K562 (cell line): ENCODE results near the gene TREM1. TPM values are rescaled to one million over a fixed set of nuclear protein-coding genes. Genes with fewer than 3 reads are reported as not detected.

Experiments used
- ARHGAP35 ChIP-seq: fragments of 450-650 bp; IDR thresholded peaks from 2 replicates; pipeline ENCODE4 v1.6.1; 2018; ENCODE audit not compliant: partially characterized antibody
- BHLHE40 ChIP-seq: IDR thresholded peaks from 2 replicates; pipeline ENCODE4 v1.6.1; 2011; ENCODE audit warnings: low read length, improper control_type of control experiment
- CCAR2 ChIP-seq: fragments of 200-400 bp; formaldehyde crosslinking; IDR thresholded peaks from 2 replicates; pipeline ENCODE4 v1.6.1; 2017; ENCODE audit warnings: mild to moderate bottlenecking, low read depth, low read length
- ELF2 ChIP-seq: fragments of 250-450 bp; sonication (Bioruptor Pico); IDR thresholded peaks from 2 replicates; pipeline ENCODE4 v1.5.0; 2021; ENCODE audit warnings: mild to moderate bottlenecking
- GATAD2A ChIP-seq: fragments of 450-650 bp; IDR thresholded peaks from 2 replicates; pipeline ENCODE4 v1.6.1; 2017
- GTF2E2 ChIP-seq: fragments of 200-800 bp; sonication (Bioruptor generic); IDR thresholded peaks from 2 replicates; pipeline ENCODE4 v1.6.1; 2016; ENCODE audit warnings: missing genetic modification characterization, missing compliant biosample characterization
- GTF2F1 ChIP-seq: IDR thresholded peaks from 2 replicates; pipeline ENCODE4 v1.6.1; 2011; ENCODE audit warnings: low read depth, low read length, improper control_type of control experiment
- HCFC1 ChIP-seq: IDR thresholded peaks from 2 replicates; pipeline ENCODE4 v1.6.1; 2012; ENCODE audit warnings: low read depth, low read length, improper control_type of control experiment
- HLTF ChIP-seq: fragments of 450-650 bp; IDR thresholded peaks from 2 replicates; pipeline ENCODE4 v1.6.1; 2016
- KLF10 ChIP-seq: fragments of 250-450 bp; sonication (Bioruptor Pico); IDR thresholded peaks from 2 replicates; pipeline ENCODE4 v1.6.1; 2021; ENCODE audit warnings: matching md5 sums
- MEF2D ChIP-seq: conservative IDR thresholded peaks from 2 replicates; pipeline ENCODE4 v1.6.1; 2016; ENCODE audit warnings: low read depth, missing genetic modification characterization, missing compliant biosample characterization
- MYC ChIP-seq, 2 experiments: fragments of 250-450 bp in 1 of 2; sonication (Bioruptor Pico) in 1 of 2; IDR thresholded peaks; 2 replicates each; pipeline versions ENCODE4 v1.5.1 to v1.6.1; 2012 to 2021; ENCODE audit warnings: low read depth in 2 of 2, borderline replicate concordance in 1 of 2, improper control_type of control experiment in 1 of 2, low read length in 1 of 2, mild to moderate bottlenecking in 1 of 2, moderate library complexity in 1 of 2
- NFRKB ChIP-seq: fragments of 450-650 bp; IDR thresholded peaks from 2 replicates; pipeline ENCODE4 v1.6.1; 2016; ENCODE audit warnings: low read depth
- NR1H2 ChIP-seq: sonication (generic); formaldehyde crosslinking; IDR thresholded peaks from 2 replicates; pipeline ENCODE4 v1.4.0; 2020; ENCODE audit warnings: mild to moderate bottlenecking, missing genetic modification reagents
- NRF1 ChIP-seq, 2 experiments: fragments of 450-650 bp; IDR thresholded peaks in 1 of 2; conservative IDR thresholded peaks in 1 of 2; 2 replicates each; pipeline ENCODE4 v1.6.1; 2014; ENCODE audit warnings: mild to moderate bottlenecking in 2 of 2
- NUFIP1 ChIP-seq: fragments of 450-650 bp; IDR thresholded peaks from 2 replicates; pipeline ENCODE4 v1.6.1; 2018; ENCODE audit not compliant: partially characterized antibody
- RBM25 ChIP-seq: fragments of 200-400 bp; formaldehyde crosslinking; IDR thresholded peaks from 2 replicates; pipeline ENCODE4 v1.6.1; 2018; ENCODE audit warnings: low read length, low read depth, moderate library complexity; ENCODE audit not compliant: severe bottlenecking
- SFPQ ChIP-seq: fragments of 200-400 bp; formaldehyde crosslinking; IDR thresholded peaks from 2 replicates; pipeline ENCODE4 v1.6.1; 2017; ENCODE audit warnings: mild to moderate bottlenecking, low read depth, low read length, moderate library complexity
- TBL1XR1 ChIP-seq, 2 experiments: IDR thresholded peaks; 2 replicates each; pipeline ENCODE4 v1.6.1; 2012; ENCODE audit warnings: improper control_type of control experiment in 2 of 2, low read length in 2 of 2, mild to moderate bottlenecking in 1 of 2
- TCF3 ChIP-seq: sonication (generic); formaldehyde crosslinking; IDR thresholded peaks from 2 replicates; pipeline ENCODE4 v1.4.0; 2020; ENCODE audit warnings: mild to moderate bottlenecking, missing genetic modification reagents
- ZBTB17 ChIP-seq: fragments of 450-650 bp; formaldehyde crosslinking; IDR thresholded peaks from 2 replicates; pipeline ENCODE4 v1.4.0; 2020; ENCODE audit warnings: mild to moderate bottlenecking
- ZNF12 ChIP-seq: sonication (generic); formaldehyde crosslinking; IDR thresholded peaks from 2 replicates; pipeline ENCODE4 v1.4.0; 2020; ENCODE audit warnings: mild to moderate bottlenecking, missing genetic modification reagents
- ZNF347 ChIP-seq: fragments of 450-650 bp; formaldehyde crosslinking; IDR thresholded peaks from 2 replicates; pipeline ENCODE4 v1.4.0; 2020; ENCODE audit warnings: low read depth, mild to moderate bottlenecking, moderate library complexity
- ZNF449 ChIP-seq: fragments of 250-450 bp; sonication (Bioruptor Pico); IDR thresholded peaks from 2 replicates; pipeline ENCODE4 v1.8.0; 2022; ENCODE audit warnings: moderate library complexity, mild to moderate bottlenecking, inconsistent platforms
- ZNF766 ChIP-seq: fragments of 200-800 bp; sonication (Bioruptor generic); conservative IDR thresholded peaks from 2 replicates; pipeline ENCODE4 v1.6.1; 2016; ENCODE audit warnings: missing genetic modification characterization, missing compliant biosample characterization
- ZSCAN32 ChIP-seq: fragments of 450-650 bp; formaldehyde crosslinking; IDR thresholded peaks from 2 replicates; pipeline ENCODE4 v1.4.0; 2020; ENCODE audit warnings: mild to moderate bottlenecking, moderate library complexity
- polyA plus RNA-seq, 8 experiments: library from polyadenylated mRNA; depleted of rRNA in 4 of 8; stranded (reverse) in 5 of 8; unstranded in 3 of 8; fragments of >200 nt; fragmentation: Nextera tagmentation in 2 of 8; fragmentation: Illumina TruSeq in 1 of 8; extraction: Ambion mirVana in 2 of 8; extraction: Trizol in 1 of 8; gene quantifications; 2 replicates each; pipeline versions ENCODE4 v1.2.1 to v1.2.3, GENCODE V29; 2011 to 2014; ENCODE audit warnings: inconsistent platforms in 1 of 8, missing spikeins in 1 of 8
- total RNA-seq, 7 experiments: library from RNA; depleted of rRNA in 6 of 7; stranded (reverse); fragments of >200 nt in 6 of 7; fragmentation: Illumina TruSeq in 2 of 7; extraction: Trizol in 2 of 7; gene quantifications; 2 replicates each; pipeline versions ENCODE4 v1.2.1 to v1.2.3, GENCODE V29; 2011 to 2021; ENCODE audit warnings: low replicate concordance in 1 of 7
- TF ChIP-seq, protein P1 (sequence below): sonication (generic); formaldehyde crosslinking; IDR thresholded peaks from 2 replicates; pipeline ENCODE4 v1.8.0; 2022; ENCODE audit warnings: mild to moderate bottlenecking, missing genetic modification reagents

The TREM1 gene
- total and polyA plus RNA-seq, 9 of the 15 experiments (the other 6 are each of a cell fraction or from before 2014, with no cell fraction given), result not detected

DNA sequence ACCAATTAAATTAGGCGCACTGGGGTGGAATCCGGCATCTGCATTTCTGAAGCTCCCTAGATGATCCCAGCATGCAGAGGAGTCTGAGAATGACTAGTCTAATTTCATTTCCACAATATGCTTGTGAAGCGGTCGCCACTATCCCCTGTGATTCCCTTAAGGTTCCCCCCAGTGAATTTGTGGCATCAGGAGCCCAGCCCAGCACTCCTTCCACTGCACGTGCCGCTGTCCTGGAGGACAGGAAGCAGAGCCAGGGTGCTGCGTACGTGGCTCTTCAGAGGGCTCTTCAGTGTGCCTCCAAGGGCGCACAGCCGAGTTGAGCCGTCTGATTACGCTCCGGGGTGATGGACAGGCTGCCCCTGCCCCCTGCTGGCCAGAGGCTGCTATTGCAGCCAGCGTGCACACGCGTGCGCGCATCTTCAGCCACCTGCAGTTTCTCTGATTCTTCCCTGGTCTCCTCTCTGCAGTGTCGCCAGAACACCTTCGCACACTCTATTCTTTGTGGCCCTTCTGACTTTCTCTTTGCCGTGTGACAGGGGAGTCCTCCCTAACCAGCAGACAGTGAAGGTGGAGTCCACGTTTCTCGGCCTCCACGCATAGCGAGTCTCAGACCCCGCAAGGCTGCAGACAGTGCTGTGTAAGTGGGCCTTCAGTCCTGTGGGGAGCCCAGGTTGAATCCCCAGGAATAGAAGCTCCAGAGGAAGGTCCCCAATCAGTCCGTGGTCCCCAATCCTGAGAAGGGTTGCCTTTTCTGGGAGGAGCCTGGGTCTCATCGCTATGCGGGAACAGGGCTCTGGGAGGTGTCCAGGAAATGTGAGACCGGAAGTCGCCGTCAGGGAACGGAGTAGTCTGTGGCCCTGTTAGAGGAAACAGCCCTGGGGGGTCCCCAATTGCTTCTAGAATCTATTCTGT lies 32.4 kb upstream of the TREM1 start (continued):
- no peak for TF ChIP-seq ARHGAP35
- no peak for TF ChIP-seq SFPQ
- TF ChIP-seq TCF3 (CRISPR knock-in tag), result no peak
- TF ChIP-seq ZNF347 (CRISPR knock-in tag), result no peak
- TF ChIP-seq HLTF, result peak; percentile 52; the same call in 1 of the 2 replicates
- peak; percentile 97 for TF ChIP-seq BHLHE40
- no peak for TF ChIP-seq ZNF449 (CRISPR knock-in tag)
- TF ChIP-seq ELF2, result no peak
- TF ChIP-seq ZBTB17 (CRISPR knock-in tag), result peak; percentile 80
- TF ChIP-seq KLF10, result no peak
- peak; percentile 86 to 90 for TF ChIP-seq NRF1 (conservative IDR thresholded peaks at IDR 0.05 in 1 of 2, IDR thresholded peaks at IDR 0.05 in 1 of 2)
- TF ChIP-seq CCAR2, result no peak
- TF ChIP-seq GATAD2A, result no peak
- no peak for TF ChIP-seq MEF2D (tag)
- no peak for TF ChIP-seq ZSCAN32 (CRISPR knock-in tag)
- TF ChIP-seq ZNF766, result no peak
- peak; percentile 91 for TF ChIP-seq MYC (IDR thresholded peaks at IDR 0.05; ENCODE audit: low read depth, low read length)
- TF ChIP-seq MYC (CRISPR knock-in tag; IDR thresholded peaks at IDR 0.05; ENCODE audit: borderline replicate concordance, low read depth), result no peak
- TF ChIP-seq GTF2F1, result no peak
- TF ChIP-seq NUFIP1, result no peak
- TF ChIP-seq GTF2E2 (tag), result no peak
- TF ChIP-seq TBL1XR1 (IDR thresholded peaks at IDR 0.05; ENCODE audit: low read length in 2 of 2), result no peak
- no peak for TF ChIP-seq ZNF12 (CRISPR knock-in tag)
- no peak for TF ChIP-seq RBM25
- TF ChIP-seq, protein P1, sequence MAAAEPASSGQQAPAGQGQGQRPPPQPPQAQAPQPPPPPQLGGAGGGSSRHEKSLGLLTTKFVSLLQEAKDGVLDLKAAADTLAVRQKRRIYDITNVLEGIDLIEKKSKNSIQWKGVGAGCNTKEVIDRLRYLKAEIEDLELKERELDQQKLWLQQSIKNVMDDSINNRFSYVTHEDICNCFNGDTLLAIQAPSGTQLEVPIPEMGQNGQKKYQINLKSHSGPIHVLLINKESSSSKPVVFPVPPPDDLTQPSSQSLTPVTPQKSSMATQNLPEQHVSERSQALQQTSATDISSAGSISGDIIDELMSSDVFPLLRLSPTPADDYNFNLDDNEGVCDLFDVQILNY, result no peak
- no peak for TF ChIP-seq NFRKB
- TF ChIP-seq NR1H2 (CRISPR knock-in tag), result no peak
- TF ChIP-seq HCFC1, result peak; percentile 51; the same call in 1 of the 2 replicates
